HG02571 (cell line): ENCODE results near the gene UCK1.

Source experiments
- ATAC-seq: cut with Tn5 transposase; IDR thresholded peaks from one replicate; pipeline ENCODE4 v1.9.1; 2021; ENCODE audit warnings: mild to moderate bottlenecking, moderate library complexity; ENCODE audit not compliant: unreplicated experiment

UCK1 gene

GRCh38 chr9:131478421-131478868 is 52.6 kb downstream of the UCK1 start:
- no peak for ATAC-seq

DNA sequence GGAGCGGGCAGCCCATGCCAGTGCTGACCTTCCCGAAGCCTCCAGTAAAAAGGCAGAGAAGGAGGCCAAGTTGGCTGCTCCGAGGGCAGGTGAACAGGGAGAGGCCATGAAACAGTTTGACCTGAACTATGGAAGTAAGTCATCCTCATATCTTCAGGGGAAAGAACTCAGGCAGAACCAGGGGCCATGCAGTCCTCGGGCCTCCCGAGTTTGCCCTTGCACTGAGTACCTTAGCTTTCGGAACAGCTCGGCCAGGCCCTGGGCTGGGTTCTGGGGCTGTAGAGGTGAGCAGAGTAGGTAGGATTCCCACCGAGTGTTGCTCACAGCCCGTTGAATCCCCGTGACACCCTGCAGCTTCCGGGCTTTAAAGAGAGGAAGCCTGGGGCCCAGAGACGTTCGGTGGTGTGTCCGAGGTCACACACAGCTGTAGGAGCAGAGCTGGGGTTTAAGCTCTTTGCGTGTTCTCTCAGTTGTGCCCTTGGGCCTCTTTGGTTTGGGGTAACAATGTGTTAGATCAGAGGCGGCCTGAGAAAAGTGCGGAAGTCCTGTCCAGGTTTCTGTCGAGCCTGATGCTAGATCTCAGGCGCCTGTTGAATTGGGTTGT is 53.1 kb downstream of the UCK1 start:
- no peak for ATAC-seq

DNA sequence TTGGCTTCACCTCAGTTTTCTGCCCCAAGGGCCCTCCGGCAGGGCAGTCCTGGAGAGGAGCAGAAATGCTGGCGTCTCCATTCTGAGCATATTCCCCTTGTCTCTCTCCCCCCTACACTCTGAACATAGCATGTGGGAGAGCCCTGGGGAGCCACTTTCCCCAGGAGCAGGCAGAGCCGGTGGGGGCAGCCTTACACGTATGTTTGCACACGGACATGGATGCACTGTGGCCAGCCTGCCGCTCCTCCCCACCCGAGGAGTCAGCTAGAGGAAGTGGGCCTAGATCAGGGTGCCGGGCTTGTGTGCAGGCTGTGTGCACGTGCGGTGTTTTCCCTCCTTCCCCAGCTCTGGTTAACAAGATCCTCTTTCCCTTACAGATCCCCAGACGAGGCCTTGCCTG is 53.7 kb downstream of the UCK1 start:
- ATAC-seq: no peak

DNA sequence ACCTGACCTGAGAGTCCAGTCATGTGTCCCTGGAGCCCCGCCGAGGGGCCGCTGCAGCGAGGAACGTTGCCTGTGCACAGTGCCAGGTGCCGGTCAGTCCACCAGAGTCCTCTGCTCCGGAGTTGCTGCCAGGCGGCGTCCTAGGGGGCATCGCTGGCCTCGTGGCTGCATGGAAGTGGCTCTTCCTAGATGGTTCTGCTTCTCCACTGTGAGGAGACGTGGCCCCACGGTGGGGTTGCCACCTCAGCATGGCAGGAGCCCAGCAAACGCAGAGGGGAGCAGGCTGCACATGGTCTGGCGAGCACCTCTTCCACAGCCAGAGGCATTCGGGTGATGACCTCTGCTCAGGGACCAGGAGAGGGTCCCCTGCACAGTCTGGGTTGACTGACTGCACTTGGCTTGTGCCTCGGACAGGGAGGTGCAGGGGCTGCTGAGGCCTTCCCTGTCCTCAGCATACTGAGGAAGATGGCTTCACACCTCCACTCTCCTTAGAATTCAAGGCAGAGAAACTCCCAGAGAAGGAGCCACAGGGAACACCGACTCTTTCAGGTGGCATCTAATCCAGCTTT is 54.2 kb downstream of the UCK1 start:
- no peak for ATAC-seq

DNA sequence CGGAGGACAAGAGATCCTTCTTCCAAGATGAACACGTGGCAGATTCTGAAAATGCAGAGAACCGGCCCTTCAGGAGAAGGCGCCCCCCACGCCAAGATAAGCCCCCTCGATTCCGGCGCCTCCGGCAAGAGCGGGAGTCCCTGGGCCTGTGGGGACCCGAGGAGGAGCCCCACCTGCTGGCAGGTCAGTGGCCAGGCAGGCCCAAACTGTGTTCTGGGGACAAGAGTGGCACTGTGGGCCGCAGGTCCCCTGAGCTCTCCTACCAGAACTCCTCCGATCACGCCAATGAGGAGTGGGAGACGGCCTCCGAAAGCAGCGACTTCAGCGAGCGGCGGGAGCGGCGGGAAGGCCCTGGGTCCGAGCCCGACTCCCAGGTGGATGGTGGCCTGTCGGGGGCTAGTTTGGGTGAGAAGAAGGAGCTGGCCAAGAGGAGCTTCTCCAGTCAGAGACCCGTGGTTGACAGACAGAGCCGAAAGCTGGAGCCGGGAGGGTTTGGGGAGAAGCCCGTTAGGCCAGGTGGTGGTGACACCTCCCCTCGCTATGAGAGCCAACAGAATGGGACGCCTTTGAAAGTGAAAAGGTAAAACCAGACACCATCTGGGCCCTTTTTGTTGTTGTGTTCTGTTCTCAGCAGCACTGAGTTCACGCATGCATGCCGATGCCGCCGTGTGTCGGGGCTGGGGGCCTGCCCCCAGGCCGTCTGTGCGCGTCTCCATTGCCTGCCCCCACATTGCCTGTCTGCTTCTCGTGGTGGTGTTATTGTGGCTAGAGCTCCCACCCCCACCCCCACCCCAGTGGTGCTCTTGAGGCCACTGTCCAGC is 54.9 kb downstream of the UCK1 start:
- ATAC-seq: no peak

DNA sequence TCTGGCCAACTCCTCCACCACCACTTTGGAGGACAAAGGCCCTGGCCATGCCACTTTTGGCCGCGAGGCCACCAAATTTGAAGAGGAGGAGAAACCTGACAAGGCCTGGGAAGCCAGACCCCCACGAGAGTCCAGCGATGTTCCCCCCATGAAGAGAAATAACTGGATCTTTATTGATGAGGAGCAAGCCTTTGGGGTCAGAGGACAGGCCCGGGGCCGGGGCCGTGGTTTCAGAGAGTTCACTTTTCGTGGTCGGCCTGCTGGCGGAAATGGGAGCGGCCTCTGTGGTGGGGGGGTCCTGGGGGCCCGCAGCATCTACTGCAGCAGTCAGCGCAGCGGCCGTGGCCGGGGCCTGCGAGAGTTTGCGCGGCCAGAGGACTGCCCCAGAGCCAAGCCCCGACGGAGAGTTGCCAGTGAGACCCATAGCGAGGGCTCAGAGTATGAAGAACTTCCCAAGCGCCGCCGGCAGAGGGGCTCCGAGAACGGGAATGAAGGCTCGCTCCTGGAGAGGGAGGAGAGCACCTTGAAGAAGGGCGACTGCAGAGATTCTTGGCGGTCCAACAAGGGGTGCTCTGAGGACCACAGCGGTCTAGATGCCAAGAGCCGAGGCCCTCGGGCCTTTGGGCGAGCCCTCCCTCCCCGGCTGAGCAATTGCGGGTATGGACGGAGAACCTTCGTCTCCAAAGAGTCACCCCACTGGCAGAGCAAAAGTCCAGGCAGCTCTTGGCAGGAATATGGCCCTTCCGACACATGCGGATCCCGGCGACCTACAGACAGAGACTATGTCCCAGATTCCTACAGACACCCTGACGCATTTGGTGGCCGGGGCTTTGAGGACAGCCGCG is 55.7 kb downstream of the UCK1 start:
- ATAC-seq: no peak

DNA sequence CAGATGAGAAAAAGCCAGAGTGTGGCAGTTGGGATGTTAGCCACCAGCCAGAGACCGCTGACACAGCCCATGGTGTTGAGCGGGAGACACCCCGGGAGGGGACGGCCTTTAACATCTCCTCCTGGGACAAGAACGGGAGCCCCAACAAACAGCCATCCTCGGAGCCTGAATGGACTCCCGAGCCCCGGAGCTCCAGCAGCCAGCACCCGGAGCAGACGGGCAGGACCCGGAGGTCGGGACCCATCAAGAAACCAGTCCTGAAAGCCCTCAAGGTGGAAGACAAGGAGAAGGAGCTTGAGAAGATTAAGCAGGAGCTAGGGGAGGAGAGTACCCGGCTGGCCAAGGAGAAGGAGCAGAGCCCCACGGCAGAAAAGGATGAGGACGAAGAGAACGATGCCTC is 56.4 kb downstream of the UCK1 start:
- ATAC-seq: no peak

- ATAC-seq: no peak
These were observed 57.2 kb downstream of the UCK1 start for GRCh38 chr9:131473891-131474290.
